ENCODE results near the gene SMYD2.

Gene SMYD2

DNA sequence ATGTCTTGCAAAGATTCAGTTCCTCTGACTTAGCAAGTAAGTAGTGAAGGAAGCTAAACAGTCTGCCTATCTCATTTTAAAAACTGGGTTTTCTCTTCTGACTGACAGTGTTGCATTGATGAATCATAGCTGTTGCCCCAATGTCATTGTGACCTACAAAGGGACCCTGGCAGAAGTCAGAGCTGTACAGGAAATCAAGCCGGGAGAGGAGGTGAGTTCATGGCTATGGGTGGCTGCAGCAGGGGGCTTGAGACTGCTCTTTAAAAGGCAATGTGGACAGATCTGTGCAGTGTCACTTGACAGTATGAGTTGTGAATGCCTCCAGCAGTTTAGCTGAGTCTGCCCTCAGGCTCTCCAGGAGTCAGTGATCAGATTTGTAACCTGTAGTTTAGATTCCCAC, 46.6 kb downstream of the SMYD2 start:
- no peak for DNase-seq

DNA sequence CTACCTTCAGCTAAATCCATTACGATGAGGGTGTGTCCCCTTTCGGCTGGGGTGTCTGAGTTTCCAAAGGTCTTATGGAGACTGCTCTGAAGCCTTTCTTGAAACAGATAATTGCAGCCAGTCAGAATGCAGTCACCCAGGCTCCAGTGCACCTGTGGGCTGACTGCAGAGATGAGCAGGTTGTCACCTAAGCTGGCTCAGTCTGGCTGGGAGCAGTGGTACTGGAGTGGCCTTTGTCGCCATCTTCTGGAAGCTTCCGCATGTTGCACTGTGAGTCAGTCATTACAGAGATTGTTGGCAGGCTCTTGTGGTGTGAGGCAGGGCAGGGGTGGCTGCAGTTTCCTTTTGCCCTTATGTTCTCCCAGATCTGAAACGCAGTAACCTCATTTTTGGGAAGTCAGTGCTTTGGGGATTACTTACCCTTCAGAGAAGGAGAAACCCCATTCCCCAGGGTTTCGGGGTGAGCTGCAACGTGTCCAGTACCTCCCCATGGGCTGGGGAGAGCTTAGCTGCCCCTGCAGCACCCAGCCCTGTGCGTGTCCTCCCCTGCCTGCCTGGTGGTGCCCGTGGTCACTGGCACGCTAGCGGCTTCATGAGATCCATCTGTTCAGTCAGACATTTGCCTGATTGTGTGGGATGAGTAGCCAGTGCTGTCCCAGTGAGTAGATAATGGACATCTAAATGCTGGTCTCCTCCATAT, 48.0 kb downstream of the SMYD2 start:
- DNase-seq, result peak in 50 of 56 donors; percentile 9 to 89 (median 64)

DNA sequence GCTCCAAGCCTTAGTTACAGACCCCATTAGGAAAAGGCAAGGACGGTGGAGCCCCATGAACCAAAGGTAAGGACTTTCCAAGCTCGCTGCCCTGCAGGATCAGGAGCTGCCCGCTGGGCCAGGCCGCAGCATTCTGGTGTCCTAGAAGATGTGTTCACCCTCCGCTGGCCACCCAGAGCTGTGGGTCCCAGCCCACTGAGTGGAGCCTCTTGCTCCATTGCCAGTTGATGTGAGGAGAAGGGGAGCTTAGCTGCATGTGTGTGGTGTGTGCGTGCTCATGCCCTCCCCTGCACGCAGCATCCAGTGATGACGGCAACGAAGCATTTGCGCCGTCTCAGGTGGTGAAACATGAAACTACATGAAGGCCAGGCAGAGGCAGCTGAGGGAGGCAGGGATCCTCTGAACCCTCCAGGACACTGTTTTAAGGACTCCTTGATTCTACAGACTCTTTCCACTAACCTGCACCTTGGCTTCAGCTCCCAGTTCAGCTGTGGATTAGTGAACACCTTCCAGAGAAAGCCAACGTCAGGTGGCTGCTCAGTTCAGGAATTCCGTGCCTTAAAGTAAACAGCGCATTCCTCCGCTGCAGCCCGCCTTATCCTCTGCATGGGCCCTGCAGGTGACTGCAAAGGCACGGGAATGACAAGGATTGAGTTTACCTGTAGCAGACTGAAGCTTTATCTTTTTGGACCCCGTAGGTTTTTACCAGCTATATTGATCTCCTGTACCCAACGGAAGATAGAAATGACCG, 48.7 kb downstream of the SMYD2 start:
- DNase-seq, result no peak

DNA sequence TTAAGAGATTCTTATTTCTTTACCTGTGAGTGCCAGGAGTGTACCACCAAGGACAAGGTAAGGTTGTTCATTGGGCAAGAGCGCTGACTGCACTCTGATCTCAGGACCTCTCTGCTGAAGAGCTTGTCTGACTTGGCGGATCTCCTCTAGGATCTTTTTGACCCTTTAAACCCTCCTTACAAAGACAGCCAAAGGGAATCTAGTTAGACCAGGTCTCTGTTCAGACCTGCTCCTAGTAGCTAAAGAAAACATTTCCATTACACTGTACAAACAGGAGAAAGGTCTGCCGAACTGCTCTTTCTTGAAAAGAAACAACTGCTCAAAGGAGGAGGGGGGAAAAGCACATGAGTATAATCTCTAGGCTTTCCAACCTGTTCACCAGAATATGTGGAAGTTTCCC, 49.3 kb downstream of the SMYD2 start:
- no peak for DNase-seq

DNA sequence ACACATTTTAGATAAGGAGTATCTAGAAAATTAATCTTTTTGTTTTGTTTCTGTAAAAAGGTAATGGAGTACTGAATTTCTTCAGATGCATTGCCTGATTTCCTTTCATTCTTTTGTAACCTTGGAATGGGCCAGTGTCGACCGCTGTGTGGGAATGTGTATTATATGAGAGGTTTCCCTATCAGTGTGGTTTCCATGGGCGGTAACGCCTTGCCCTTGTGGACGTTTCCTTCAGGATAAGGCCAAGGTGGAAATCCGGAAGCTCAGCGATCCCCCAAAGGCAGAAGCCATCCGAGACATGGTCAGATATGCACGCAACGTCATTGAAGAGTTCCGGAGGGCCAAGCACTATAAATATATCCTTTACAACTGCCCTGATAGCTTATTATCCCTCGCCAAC, 49.8 kb downstream of the SMYD2 start:
- no peak for DNase-seq

DNA sequence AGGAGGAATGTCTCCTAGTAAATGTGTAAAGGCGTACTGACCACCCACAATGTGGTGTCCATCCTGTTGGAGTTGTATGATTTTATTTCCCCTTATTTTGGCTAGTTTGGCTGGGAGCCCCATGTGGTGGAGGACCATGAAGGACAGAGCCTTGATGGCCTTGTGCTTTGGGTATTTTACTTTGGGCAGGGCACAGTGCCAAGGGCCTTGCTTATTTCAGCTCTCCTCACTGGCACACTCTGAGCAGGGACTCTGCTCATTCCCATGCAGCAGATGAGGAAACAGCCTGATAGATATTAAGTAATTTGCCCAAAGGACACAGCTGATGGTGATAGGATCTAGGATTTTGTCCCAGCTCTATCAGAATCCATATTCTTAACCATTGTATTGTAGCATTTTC, 50.2 kb downstream of the SMYD2 start:
- DNase-seq, result no peak

DNA sequence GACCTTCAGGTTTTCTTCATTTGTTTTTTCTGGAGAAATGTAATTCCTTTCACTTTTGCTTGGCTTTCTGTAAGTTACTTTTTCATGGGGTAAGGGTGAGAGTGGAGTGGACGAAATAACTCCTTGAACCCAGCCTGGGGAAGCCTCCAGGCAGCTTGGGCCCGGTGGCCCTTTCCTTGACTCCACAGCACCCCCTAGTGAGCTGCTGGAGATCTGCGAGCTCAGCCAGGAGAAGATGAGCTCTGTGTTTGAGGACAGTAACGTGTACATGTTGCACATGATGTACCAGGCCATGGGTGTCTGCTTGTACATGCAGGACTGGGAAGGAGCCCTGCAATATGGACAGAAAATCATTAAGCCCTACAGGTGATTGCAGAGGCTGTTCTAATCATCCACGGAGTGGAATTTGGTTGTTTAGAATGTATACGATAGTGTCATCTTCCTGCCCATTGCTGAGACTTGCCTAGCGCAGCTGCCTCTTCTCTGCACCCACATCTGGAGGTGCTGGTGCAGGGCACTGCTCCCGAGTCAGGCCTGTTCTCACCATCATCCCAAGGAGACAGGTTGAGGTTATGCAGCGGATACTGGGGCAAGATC, 51.0 kb downstream of the SMYD2 start:
- peak in 17 of 56 donors; percentile 2 to 34 (median 7) for DNase-seq

DNA sequence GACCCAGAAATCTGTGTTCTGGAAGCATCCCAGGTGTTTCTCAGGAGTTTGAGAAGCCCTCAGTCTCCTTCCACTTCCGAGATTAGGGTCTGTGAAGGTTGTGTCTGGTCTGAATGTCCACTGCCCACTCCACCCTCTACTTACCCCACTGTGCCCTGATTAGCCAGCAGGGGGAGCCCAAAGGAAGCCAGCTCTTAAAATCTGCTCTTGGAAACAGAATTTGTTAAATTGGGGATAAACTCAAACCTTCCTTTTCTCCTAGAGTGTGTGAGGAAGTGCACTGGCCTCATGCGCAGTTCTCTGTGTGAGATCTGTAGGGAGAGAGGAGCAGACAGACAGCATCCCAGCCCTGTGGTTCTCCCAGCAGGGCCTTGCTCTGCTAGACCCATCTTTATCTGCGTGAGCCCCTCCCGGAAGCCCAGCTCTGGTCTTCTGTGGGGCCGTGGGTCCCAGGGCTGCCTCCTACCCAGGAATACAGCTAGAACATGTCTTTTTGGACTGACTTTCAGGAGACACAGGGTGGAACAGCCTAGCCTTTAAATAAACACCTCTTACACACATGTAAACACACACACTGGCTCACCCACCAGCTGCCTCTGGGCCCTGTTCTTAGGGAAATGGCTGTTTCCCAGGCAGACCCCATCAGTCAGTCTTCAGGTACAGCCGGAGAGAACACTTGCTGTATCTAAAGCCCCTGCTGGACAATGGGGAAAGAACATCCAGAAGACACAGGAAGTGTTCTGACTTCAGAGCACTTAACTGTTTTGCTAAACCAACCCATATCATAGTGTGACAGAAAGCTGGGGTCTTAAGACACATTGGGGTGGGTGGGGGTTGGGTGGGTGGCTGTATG, 52.2 kb downstream of the SMYD2 start:
- peak in 24 of 56 donors; percentile 4 to 71 (median 14) for DNase-seq

DNA sequence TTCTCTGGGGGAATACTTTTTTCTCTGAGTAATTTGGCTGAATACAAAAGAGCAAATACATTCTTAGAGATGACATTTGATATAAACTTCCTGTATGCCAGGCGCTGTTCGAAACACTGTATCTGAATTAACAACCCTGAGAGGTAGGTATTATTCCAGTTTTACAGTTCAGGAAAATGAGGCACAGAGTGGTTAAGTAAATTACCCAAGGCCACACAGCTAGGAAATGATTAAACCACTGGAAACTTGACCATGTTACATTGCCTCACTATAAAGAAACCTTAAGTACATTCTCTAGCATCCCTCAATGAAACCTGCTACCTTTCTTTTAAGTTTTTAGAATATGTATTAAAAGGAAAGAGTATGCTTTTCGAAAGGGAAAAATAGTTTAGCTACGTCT, 54.6 kb downstream of the SMYD2 start:
- DNase-seq, result no peak

DNA sequence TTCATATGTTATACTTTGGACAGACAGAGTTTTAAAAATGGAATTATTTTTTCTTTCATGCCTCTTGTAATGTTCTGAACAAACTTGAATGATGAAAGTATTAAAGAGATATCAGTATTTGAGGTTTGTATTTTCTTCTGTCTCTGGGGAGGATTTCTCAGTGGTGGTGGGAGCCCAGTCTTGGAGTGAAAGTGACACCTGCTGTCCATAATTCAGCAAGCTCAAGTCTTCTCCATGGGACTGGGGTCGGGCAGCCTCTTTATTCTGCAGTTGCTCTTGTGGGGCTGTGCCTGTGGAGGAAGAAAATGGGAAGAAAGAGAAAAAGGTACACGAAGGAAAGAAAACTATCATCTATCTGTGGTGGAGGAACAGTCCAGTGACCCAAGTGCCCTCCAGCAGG, 56.1 kb downstream of the SMYD2 start:
- no peak for DNase-seq

DNA sequence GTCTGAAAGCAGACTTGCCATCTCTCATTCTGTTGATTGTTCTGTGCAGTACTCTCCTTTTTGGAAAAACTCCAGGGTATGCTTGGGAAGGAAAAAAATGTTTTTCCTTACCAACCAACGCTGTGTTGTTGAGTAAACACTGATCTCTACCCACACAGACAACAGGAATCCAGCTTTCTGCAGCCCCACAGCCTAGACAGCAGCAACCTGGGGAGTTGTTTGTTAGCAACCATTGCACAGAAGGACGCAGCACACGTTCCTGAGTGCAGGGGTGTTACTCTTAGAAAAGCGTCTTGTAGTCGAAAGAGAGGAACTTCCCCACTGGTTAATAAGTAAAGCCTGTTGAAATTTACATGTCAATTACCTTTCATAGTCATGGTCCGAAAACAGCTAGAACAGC, 56.6 kb downstream of the SMYD2 start:
- no peak for DNase-seq

DNA sequence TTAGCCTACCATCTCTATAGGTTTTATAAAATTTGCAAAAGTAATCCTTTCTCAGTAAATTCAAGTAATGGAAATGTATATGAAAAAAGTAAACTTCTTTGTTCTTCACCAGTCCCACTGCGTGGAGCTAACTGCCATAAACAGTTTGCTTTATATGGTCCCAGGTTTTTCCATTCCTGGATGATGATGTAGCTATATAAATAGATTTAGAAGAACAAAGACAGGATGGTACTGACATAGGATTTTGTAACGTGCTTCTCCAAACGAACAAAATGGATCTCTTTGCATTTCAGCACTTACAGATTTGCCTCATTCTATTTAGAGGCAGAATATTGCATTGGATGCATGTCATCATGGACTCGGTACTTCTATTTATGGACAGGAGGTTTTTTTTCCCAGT, 57.3 kb downstream of the SMYD2 start:
- no peak for DNase-seq

DNA sequence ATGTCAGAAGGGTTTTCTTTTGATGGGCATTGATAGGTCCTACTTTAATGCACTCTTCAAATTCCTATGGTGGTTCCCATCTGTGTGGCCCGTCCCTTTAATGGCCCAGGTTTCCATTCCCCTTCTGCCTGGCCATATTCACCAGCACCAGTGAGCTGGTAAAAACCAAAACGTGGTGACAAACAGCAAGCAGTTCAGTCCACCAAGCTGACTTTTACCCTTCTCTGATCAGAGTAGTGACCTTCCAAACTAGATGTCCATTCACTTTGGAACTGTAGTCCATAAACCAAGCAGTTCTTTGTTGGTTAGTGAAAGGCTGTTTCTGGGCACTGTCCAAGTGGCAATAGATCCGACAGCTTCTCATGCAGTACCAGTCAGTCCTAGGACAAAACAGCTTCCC, 60.5 kb downstream of the SMYD2 start:
- no peak for DNase-seq

DNA sequence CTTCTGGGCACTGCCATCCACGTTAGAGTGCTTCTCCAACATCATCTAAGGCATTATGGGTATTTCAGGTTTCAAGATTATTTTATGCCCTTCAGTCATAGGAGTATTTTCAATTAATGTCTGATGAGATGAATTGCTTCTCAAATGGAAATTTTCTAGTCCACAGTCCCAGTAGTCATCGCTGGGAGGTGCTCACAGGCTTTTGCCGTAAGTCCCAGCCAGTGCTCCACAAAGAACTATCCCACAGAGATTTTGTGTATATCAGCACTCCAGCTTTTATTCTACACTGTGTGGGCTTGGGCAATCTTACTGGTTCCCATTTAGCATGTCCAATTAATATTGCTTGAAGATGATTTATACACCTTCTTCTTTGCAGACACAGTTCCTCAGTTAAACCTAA, 61.0 kb downstream of the SMYD2 start:
- DNase-seq, result no peak

DNA sequence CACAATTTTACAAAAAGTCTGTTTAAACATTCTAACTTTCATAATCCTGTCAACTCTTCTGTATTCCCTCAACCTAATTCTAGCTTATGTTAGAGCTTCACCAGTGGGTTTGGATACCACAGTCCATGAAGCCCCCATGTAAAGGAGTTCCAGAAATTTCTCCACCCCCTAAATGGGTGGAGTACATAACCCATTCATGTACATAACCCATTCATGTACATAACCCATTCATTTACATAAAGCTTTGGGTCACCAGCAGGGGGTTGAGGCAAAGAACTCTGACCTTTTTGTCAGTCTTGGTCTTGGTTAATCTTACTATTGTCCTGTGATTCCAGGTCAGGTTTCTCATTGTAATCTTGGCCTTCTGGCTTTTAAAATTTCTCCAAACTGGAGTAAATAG, 61.6 kb downstream of the SMYD2 start:
- DNase-seq, result no peak

DNA sequence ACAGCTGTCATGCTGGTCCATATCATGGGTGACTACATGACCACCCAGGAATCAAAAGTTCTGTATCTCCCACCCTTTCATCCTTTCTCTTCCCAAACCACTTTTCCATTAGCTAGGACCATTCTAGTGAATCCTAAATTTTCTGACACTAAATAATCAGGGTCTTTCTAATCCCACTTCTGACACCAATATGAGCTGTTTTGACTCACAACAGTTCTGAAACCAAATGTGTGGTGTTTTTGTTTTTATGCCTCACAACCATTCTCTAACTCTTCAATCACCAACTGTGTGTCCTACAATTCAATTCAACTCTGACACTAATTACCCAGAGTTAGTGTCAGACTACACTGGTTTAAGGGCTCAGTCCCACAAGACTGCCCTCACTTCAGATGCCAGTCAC, 63.9 kb downstream of the SMYD2 start:
- no peak for DNase-seq

DNA sequence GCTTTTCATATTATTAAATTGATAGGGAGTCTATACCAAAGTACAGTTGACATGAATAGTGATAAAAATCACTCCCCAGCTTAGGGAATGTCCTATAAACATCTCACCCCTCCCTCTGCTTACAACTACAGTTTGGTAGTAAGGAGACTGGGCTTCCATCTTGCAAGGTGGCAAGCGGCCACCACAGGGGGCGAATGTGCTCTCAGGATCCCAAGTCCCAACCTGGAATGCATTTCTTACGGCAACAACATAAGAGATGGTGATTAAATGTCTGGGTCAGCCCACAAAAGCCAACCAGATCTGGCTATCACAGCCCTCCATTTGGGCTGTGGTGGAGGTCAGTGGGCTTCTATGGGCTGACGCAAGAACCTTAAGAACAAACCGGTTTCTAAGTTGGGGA, 68.0 kb downstream of the SMYD2 start:
- no peak for DNase-seq

DNA sequence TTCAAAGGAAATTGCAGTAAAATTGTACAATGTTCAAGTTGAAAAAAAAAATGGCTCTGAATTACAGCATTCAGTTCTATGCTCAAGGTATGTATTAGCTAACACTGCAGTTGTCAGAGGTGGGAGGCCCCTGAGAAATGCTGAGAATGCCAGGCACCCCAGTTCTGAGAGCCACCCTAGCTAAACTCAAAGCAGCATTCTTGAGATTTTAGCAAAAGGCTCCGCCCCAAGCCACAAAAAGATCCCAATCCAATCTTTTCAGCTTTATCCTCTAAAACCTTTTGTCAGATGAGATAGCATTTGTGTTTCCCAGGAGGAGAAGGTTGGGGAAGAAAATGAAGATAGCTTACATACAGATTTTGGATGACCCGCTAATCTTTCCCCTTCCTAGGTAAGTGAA, 68.8 kb downstream of the SMYD2 start:
- no peak for DNase-seq

DNA sequence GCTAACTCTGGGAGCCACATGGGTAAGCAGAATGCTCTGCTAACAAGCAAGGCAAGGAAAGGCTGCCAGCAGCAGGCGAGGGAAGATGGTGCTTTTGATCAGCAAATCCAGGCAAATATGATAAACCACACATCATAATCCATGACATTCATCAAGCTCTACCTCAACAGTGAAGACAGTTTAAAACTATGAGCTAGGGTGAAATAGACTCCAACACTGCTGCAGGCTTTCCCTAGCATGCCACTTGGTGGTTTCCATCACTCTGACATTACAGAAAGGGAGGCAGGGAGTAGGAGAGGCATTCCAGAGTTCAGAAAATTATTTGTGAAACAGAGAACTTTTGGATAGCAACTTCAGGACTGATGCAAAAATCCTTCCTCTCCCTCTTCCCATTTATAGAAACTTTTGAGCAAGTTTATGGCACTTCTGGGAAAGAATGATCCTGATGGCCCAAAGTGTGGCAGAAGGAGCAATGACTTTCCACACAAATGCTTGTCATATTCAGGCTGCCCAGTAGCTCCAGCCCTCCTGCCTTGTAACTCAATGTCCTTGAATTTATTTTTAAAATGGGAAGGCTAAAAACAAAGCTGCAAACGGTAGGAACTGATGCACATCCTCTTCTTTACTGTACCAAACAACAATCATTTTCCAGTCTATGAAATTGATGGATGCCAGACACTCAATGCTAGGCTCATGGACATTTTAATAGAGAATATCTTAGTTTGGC, 70.8 kb downstream of the SMYD2 start:
- DNase-seq, result no peak

DNA sequence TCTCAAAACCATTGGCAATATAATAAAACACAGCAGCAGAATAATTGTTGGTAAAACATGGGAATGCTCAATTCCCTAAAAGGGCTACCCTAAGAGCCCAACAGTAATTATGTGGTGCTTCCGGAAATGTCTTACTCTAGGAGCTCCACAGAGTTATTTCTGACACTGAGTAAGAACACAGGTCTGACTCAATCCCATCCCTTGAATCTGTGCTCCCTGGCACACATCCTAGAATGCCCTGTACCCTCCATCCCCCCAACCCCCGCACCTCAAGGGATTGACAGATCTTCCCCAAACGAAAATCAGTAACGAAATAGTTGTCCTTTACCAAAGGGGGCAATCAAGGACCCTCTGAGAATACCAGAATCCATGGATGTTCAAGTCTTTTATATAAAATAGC, 71.9 kb downstream of the SMYD2 start:
- DNase-seq, result no peak
